ENCODE measurements around the gene RNF26. TPM values are rescaled to one million over a fixed set of nuclear protein-coding genes. Genes with fewer than 3 reads are reported as not detected.

RNF26 gene
- total and polyA plus RNA-seq, 10 of the 15 experiments (the other 5 are each of a cell fraction or from before 2014, with no cell fraction given) = 2.8 to 54.5 (median 17.7) TPM

DNA sequence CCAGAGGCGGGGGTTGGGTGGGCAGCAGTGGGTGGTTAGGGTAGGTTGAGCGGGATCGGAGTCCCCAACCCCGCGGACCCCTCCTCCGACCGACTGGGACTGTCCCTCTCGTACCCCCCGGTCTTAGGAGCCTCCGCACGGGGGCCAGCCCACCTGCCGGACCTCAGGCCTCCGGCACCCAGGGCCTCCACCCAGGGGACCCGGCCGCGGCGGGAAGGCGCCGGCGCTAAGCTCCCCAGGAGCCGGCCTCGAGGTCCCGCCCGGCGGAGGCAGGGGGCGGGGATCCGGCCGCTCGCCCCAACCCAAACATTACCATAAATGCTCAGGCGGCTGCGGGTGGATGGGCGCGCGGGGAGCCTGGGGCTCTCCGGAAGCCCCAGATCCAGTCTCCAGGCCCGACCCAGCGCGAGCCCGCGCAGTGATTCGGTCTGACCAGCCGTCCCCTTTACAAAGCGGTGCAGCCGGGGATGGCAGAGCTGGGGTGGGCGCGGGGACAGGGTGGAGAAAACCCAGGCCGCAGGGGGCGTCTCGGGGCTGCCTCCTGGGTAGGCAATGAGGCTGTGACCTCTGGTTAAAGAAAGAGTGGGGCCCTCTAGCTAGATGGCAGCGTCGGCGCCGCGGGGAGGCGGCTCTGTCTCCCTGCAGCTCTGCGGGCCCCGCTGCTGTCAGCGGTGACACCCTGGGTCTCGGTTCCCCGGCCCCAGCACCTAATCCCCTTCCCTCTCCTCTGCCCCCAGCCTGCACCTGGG, 13.4 kb upstream of the RNF26 start (continued):
- TF ChIP-seq, protein P1, sequence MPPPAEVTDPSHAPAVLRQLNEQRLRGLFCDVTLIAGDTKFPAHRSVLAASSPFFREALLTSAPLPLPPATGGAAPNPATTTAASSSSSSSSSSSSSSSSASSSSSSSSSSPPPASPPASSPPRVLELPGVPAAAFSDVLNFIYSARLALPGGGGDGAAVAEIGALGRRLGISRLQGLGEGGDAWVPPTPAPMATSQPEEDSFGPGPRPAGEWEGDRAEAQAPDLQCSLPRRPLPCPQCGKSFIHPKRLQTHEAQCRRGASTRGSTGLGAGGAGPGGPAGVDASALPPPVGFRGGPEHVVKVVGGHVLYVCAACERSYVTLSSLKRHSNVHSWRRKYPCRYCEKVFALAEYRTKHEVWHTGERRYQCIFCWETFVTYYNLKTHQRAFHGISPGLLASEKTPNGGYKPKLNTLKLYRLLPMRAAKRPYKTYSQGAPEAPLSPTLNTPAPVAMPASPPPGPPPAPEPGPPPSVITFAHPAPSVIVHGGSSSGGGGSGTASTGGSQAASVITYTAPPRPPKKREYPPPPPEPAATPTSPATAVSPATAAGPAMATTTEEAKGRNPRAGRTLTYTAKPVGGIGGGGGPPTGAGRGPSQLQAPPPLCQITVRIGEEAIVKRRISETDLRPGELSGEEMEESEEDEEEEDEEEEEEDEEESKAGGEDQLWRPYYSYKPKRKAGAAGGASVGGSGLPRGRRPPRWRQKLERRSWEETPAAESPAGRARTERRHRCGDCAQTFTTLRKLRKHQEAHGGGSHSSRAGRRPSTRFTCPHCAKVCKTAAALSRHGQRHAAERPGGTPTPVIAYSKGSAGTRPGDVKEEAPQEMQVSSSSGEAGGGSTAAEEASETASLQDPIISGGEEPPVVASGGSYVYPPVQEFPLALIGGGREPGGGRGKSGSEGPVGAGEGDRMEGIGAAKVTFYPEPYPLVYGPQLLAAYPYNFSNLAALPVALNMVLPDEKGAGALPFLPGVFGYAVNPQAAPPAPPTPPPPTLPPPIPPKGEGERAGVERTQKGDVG (CRISPR knock-in tag; IDR thresholded peaks at IDR 0.05) = no peak
- no peak for TF ChIP-seq EED (IDR thresholded peaks at IDR 0.05; ENCODE audit: low read depth)
- TF ChIP-seq JUNB (IDR thresholded peaks at IDR 0.05) = no peak
- TF ChIP-seq, protein P2, sequence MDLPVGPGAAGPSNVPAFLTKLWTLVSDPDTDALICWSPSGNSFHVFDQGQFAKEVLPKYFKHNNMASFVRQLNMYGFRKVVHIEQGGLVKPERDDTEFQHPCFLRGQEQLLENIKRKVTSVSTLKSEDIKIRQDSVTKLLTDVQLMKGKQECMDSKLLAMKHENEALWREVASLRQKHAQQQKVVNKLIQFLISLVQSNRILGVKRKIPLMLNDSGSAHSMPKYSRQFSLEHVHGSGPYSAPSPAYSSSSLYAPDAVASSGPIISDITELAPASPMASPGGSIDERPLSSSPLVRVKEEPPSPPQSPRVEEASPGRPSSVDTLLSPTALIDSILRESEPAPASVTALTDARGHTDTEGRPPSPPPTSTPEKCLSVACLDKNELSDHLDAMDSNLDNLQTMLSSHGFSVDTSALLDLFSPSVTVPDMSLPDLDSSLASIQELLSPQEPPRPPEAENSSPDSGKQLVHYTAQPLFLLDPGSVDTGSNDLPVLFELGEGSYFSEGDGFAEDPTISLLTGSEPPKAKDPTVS (IDR thresholded peaks at IDR 0.05; ENCODE audit: low read depth, low read length) = no peak
- no peak for TF ChIP-seq BCL11A (IDR thresholded peaks at IDR 0.05; ENCODE audit: low read depth, low read length)
- TF ChIP-seq TCF7 (IDR thresholded peaks at IDR 0.05; ENCODE audit: borderline replicate concordance) = no peak
- TF ChIP-seq MYB (IDR thresholded peaks at IDR 0.05; ENCODE audit: borderline replicate concordance, low read depth, low read length) = no peak
- TF ChIP-seq, protein P3, sequence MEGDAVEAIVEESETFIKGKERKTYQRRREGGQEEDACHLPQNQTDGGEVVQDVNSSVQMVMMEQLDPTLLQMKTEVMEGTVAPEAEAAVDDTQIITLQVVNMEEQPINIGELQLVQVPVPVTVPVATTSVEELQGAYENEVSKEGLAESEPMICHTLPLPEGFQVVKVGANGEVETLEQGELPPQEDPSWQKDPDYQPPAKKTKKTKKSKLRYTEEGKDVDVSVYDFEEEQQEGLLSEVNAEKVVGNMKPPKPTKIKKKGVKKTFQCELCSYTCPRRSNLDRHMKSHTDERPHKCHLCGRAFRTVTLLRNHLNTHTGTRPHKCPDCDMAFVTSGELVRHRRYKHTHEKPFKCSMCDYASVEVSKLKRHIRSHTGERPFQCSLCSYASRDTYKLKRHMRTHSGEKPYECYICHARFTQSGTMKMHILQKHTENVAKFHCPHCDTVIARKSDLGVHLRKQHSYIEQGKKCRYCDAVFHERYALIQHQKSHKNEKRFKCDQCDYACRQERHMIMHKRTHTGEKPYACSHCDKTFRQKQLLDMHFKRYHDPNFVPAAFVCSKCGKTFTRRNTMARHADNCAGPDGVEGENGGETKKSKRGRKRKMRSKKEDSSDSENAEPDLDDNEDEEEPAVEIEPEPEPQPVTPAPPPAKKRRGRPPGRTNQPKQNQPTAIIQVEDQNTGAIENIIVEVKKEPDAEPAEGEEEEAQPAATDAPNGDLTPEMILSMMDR (IDR thresholded peaks at IDR 0.05 in 2 of 3, conservative IDR thresholded peaks at IDR 0.05 in 1 of 3; ENCODE audit: control insufficient read depth in 2 of 3, extremely low read depth in 1 of 3, insufficient read depth in 1 of 3, low read depth in 3 of 3, low read length in 3 of 3) = peak in 1 of 3 experiments; percentile 11; a peak in 2 of 6 replicates
- peak; percentile 57; the same call in 1 of the 2 replicates for TF ChIP-seq SMAD5 (IDR thresholded peaks at IDR 0.05; ENCODE audit: low read depth)
- TF ChIP-seq, protein P4, sequence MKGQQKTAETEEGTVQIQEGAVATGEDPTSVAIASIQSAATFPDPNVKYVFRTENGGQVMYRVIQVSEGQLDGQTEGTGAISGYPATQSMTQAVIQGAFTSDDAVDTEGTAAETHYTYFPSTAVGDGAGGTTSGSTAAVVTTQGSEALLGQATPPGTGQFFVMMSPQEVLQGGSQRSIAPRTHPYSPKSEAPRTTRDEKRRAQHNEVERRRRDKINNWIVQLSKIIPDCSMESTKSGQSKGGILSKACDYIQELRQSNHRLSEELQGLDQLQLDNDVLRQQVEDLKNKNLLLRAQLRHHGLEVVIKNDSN (IDR thresholded peaks at IDR 0.05; ENCODE audit: borderline replicate concordance, extremely low read length, insufficient read depth, low read depth, low read length) = no peak
- TF ChIP-seq, protein P5, sequence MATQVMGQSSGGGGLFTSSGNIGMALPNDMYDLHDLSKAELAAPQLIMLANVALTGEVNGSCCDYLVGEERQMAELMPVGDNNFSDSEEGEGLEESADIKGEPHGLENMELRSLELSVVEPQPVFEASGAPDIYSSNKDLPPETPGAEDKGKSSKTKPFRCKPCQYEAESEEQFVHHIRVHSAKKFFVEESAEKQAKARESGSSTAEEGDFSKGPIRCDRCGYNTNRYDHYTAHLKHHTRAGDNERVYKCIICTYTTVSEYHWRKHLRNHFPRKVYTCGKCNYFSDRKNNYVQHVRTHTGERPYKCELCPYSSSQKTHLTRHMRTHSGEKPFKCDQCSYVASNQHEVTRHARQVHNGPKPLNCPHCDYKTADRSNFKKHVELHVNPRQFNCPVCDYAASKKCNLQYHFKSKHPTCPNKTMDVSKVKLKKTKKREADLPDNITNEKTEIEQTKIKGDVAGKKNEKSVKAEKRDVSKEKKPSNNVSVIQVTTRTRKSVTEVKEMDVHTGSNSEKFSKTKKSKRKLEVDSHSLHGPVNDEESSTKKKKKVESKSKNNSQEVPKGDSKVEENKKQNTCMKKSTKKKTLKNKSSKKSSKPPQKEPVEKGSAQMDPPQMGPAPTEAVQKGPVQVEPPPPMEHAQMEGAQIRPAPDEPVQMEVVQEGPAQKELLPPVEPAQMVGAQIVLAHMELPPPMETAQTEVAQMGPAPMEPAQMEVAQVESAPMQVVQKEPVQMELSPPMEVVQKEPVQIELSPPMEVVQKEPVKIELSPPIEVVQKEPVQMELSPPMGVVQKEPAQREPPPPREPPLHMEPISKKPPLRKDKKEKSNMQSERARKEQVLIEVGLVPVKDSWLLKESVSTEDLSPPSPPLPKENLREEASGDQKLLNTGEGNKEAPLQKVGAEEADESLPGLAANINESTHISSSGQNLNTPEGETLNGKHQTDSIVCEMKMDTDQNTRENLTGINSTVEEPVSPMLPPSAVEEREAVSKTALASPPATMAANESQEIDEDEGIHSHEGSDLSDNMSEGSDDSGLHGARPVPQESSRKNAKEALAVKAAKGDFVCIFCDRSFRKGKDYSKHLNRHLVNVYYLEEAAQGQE (IDR thresholded peaks at IDR 0.05; ENCODE audit: low read depth, low read length) = no peak
- no peak for TF ChIP-seq SMC3 (IDR thresholded peaks at IDR 0.05; ENCODE audit: borderline replicate concordance, low read length)
- no peak for TF ChIP-seq ZNF217 (IDR thresholded peaks at IDR 0.05)
- peak; percentile 72 for TF ChIP-seq POLR2AphosphoS5 (IDR thresholded peaks at IDR 0.05; ENCODE audit: low read length)
- no peak for TF ChIP-seq STAT3 (IDR thresholded peaks at IDR 0.05; ENCODE audit: low read depth, low read length)
- no peak for TF ChIP-seq ZBED1 (IDR thresholded peaks at IDR 0.05; ENCODE audit: borderline replicate concordance)
- no peak for TF ChIP-seq ZZZ3 (IDR thresholded peaks at IDR 0.05; ENCODE audit: control insufficient read depth, insufficient read length, low read depth)
